ENCODE measurements around the gene ZNF618.

- TF ChIP-seq CTCF (conservative IDR thresholded peaks at IDR 0.05 in 1 of 2, IDR thresholded peaks at IDR 0.05 in 1 of 2; ENCODE audit: extremely low read depth in 1 of 2, insufficient read depth in 1 of 2, low read depth in 1 of 2, low read length in 2 of 2) (no peak), EZH2 (IDR thresholded peaks at IDR 0.05; ENCODE audit: borderline replicate concordance, low read length) (no peak)
Observed at GRCh38 chr9:113943112-113944009, 67.3 kb downstream of the ZNF618 start.

Data from mammary epithelial cell (primary cell).